Liver (tissue), 9 donors: ENCODE data around the gene MALRD1. TPM values are rescaled to one million over a fixed set of nuclear protein-coding genes. Genes with fewer than 3 reads are reported as not detected.

Experiments
- DNase-seq: peaks from one replicate; pipeline ENCODE4 v3.0.0-alpha.2; 2017; ENCODE audit warnings: low spot score
- H3K27ac ChIP-seq, 2 donors: one replicate each; pipeline ENCODE4 v1.7.0; 2013; ENCODE audit warnings: inconsistent platforms in 2 of 2, low read length in 2 of 2, control low read depth in 1 of 2, low read depth in 1 of 2, mild to moderate bottlenecking in 1 of 2
- H3K27me3 ChIP-seq, 4 donors: one replicate each; pipeline versions ENCODE4 v1.6.1 to v1.7.0; 2013; ENCODE audit warnings: low read length in 3 of 4, inconsistent platforms in 1 of 4, mild to moderate bottlenecking in 1 of 4, moderate library complexity in 1 of 4; ENCODE audit not compliant: control insufficient read depth in 4 of 4, insufficient read depth in 4 of 4
- H3K36me3 ChIP-seq, 4 donors: one replicate each; pipeline versions ENCODE4 v1.6.1 to v1.7.0; 2013; ENCODE audit warnings: low read length in 3 of 4, mild to moderate bottlenecking in 3 of 4, low read depth in 1 of 4, moderate library complexity in 1 of 4; ENCODE audit not compliant: control insufficient read depth in 4 of 4, insufficient read depth in 3 of 4
- H3K4me1 ChIP-seq, 4 donors: one replicate each; pipeline versions ENCODE4 v1.6.1 to v1.7.0; 2013; ENCODE audit warnings: low read length in 3 of 4, mild to moderate bottlenecking in 3 of 4, moderate library complexity in 1 of 4; ENCODE audit not compliant: control insufficient read depth in 4 of 4, insufficient read depth in 4 of 4
- H3K4me3 ChIP-seq, 3 donors: one replicate each; pipeline versions ENCODE4 v1.6.1 to v1.7.0; 2013; ENCODE audit warnings: low read length in 3 of 3, control low read depth in 1 of 3, low read depth in 1 of 3, mild to moderate bottlenecking in 1 of 3
- H3K9ac ChIP-seq, 2 donors: one replicate each; pipeline ENCODE4 v1.7.0; 2013; ENCODE audit warnings: low read length in 2 of 2, mild to moderate bottlenecking in 2 of 2, moderate library complexity in 2 of 2, control low read depth in 1 of 2, low read depth in 1 of 2
- H3K9me3 ChIP-seq, 4 donors: one replicate each; pipeline versions ENCODE4 v1.6.1 to v1.7.0; 2013; ENCODE audit warnings: low read length in 3 of 4; ENCODE audit not compliant: control insufficient read depth in 4 of 4
- EGR1 ChIP-seq, 2 donors: IDR thresholded peaks; 2 replicates each; pipeline ENCODE4 v1.6.1; 2016 to 2018; ENCODE audit warnings: antibody characterized with exemption in 2 of 2, low read depth in 2 of 2
- FOXA1 ChIP-seq: IDR thresholded peaks from 2 replicates; pipeline ENCODE4 v1.6.1; 2016; ENCODE audit warnings: antibody characterized with exemption
- FOXA2 ChIP-seq: IDR thresholded peaks from 2 replicates; pipeline ENCODE4 v1.6.1; 2016; ENCODE audit warnings: antibody characterized with exemption
- GABPA ChIP-seq, 2 donors: IDR thresholded peaks in 1 of 2; conservative IDR thresholded peaks in 1 of 2; 2 replicates each; pipeline ENCODE4 v1.6.1; 2016; ENCODE audit warnings: antibody characterized with exemption in 2 of 2, mild to moderate bottlenecking in 1 of 2, moderate library complexity in 1 of 2
- HNF4A ChIP-seq, 2 donors: conservative IDR thresholded peaks; 2 replicates each; pipeline ENCODE4 v1.6.1; 2016; ENCODE audit warnings: antibody characterized with exemption in 2 of 2, mild to moderate bottlenecking in 2 of 2
- HNF4G ChIP-seq: IDR thresholded peaks from 2 replicates; pipeline ENCODE4 v1.6.1; 2016; ENCODE audit warnings: antibody characterized with exemption
- JUND ChIP-seq, 2 donors: IDR thresholded peaks; 2 replicates each; pipeline ENCODE4 v1.6.1; 2016; ENCODE audit warnings: antibody characterized with exemption in 2 of 2
- NR2F2 ChIP-seq: IDR thresholded peaks from 2 replicates; pipeline ENCODE4 v1.6.1; 2016; ENCODE audit warnings: antibody characterized with exemption
- RAD21 ChIP-seq, 2 donors: IDR thresholded peaks; 2 replicates each; pipeline ENCODE4 v1.6.1; 2016; ENCODE audit warnings: antibody characterized with exemption in 2 of 2, mild to moderate bottlenecking in 2 of 2
- RXRA ChIP-seq, 2 donors: IDR thresholded peaks; 2 replicates each; pipeline ENCODE4 v1.6.1; 2017 to 2018; ENCODE audit warnings: antibody characterized with exemption in 2 of 2, mild to moderate bottlenecking in 1 of 2
- SP1 ChIP-seq: IDR thresholded peaks from 2 replicates; pipeline ENCODE4 v1.6.1; 2018; ENCODE audit warnings: antibody characterized with exemption, mild to moderate bottlenecking
- TAF1 ChIP-seq: conservative IDR thresholded peaks from 2 replicates; pipeline ENCODE4 v1.6.1; 2016; ENCODE audit warnings: antibody characterized with exemption, mild to moderate bottlenecking
- YY1 ChIP-seq: IDR thresholded peaks from 2 replicates; pipeline ENCODE4 v1.6.1; 2016; ENCODE audit warnings: antibody characterized with exemption, mild to moderate bottlenecking
- WGBS: extraction: QIAGEN DNeasy Blood & Tissue Kit; methylation state at CpG from one replicate; pipeline ENCODE4 v1.1.7; 2013; 5-methylcytosine and 5-hydroxymethylcytosine counted together
- polyA plus RNA-seq, 2 donors: library from polyadenylated mRNA; stranded (reverse) in 1 of 2; unstranded in 1 of 2; fragments of 200-250 nt in 1 of 2; fragments of >200 nt in 1 of 2; fragmentation: Nextera tagmentation in 1 of 2; extraction: Ambion mirVana in 1 of 2; gene quantifications; one replicate each; pipeline versions ENCODE4 v1.2.1 to v1.2.3, GENCODE V29; 2013 to 2015
- total RNA-seq, 2 donors: library from RNA; depleted of rRNA; stranded (reverse); fragments of >200 nt; gene quantifications; one replicate each; pipeline ENCODE4 v1.2.3, GENCODE V29; 2014
- TF ChIP-seq, protein P1 (sequence below): fragments of 150-350 bp; IDR thresholded peaks from 2 replicates; pipeline ENCODE4 v1.5.1; 2017; ENCODE audit warnings: improper control_type of control experiment, low read depth, low read length; ENCODE audit not compliant: missing input control
- TF ChIP-seq, protein P2 (sequence below): IDR thresholded peaks from 2 replicates; pipeline ENCODE4 v1.6.1; 2016; ENCODE audit warnings: antibody characterized with exemption
- TF ChIP-seq, protein P3 (sequence below): IDR thresholded peaks from 2 replicates; pipeline ENCODE4 v1.6.1; 2016; ENCODE audit warnings: antibody characterized with exemption
- TF ChIP-seq, protein P4 (sequence below): IDR thresholded peaks from 2 replicates; pipeline ENCODE4 v1.6.1; 2016; ENCODE audit warnings: antibody characterized with exemption
- TF ChIP-seq, protein P5 (sequence below): IDR thresholded peaks from 2 replicates; pipeline ENCODE4 v1.6.1; 2016; ENCODE audit warnings: antibody characterized with exemption, mild to moderate bottlenecking
- donor health status: healthy.
- donor health status: healthy.
- donor health status: healthy.
- donor health status: healthy.
- donor health status: healthy.

Gene MALRD1
- total and polyA plus RNA-seq, 4 donors = 0.37 to 0.59 TPM; not detected in 2

DNA sequence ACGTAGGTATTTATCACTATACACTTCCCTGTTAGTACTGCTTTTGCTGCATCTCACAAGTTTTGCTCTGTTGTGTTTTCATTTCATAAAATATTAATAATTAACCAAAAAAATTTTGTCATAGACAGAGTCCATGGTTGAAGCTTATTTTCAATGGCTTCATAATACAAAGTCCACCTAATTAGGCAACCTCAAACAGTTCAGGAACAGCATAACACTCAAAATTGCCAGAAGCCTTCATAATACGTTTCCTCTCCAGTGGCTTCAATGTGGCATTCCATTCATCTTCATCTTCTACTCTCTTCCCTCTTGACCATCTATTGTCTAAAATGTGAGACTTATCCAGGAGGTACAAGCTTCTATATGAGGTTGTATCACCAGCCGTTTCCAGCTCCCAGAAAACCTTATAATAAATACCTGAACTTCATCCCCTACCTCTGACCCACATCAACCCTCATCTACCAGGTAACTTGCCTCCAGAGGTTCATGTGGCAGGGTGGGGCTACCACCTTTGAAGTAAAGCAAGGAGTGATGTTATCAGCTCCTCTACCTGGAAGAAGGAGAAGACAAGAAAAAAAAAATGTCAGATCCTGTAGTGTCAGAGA lies 337.3 kb downstream of the MALRD1 start:
- DNase-seq = no peak

More for the DNA sequence above, 337.3 kb downstream of the MALRD1 start:
- Histone ChIP-seq H3K27me3 (no peaks in the 10 kb centered on the region), H3K9me3 (no peaks in the 10 kb centered on the region), H3K9ac (no peak overlapping the region), H3K27ac (peak overlapping the region; percentile 4 to 42), H3K36me3 (no peaks in the 10 kb centered on the region), H3K4me3 (no peak overlapping the region), H3K4me1 (peaks cover 0 to 17% (median 7%) of the 10 kb centered on the region in 4 donors)
- 24% methylated on average over 3 of the region's 3 CpGs for WGBS
- TF ChIP-seq TAF1 = no peak
- peak; percentile 96 to 97 for TF ChIP-seq HNF4A (conservative IDR thresholded peaks at IDR 0.05)
- TF ChIP-seq FOXA2 = peak; percentile 32
- TF ChIP-seq, protein P1, sequence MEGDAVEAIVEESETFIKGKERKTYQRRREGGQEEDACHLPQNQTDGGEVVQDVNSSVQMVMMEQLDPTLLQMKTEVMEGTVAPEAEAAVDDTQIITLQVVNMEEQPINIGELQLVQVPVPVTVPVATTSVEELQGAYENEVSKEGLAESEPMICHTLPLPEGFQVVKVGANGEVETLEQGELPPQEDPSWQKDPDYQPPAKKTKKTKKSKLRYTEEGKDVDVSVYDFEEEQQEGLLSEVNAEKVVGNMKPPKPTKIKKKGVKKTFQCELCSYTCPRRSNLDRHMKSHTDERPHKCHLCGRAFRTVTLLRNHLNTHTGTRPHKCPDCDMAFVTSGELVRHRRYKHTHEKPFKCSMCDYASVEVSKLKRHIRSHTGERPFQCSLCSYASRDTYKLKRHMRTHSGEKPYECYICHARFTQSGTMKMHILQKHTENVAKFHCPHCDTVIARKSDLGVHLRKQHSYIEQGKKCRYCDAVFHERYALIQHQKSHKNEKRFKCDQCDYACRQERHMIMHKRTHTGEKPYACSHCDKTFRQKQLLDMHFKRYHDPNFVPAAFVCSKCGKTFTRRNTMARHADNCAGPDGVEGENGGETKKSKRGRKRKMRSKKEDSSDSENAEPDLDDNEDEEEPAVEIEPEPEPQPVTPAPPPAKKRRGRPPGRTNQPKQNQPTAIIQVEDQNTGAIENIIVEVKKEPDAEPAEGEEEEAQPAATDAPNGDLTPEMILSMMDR = no peak
- TF ChIP-seq SP1 = peak; percentile 92
- TF ChIP-seq EGR1 (IDR thresholded peaks at IDR 0.05; ENCODE audit: low read depth in 2 of 2) = no peak
- no peak for TF ChIP-seq NR2F2
- TF ChIP-seq, protein P2, sequence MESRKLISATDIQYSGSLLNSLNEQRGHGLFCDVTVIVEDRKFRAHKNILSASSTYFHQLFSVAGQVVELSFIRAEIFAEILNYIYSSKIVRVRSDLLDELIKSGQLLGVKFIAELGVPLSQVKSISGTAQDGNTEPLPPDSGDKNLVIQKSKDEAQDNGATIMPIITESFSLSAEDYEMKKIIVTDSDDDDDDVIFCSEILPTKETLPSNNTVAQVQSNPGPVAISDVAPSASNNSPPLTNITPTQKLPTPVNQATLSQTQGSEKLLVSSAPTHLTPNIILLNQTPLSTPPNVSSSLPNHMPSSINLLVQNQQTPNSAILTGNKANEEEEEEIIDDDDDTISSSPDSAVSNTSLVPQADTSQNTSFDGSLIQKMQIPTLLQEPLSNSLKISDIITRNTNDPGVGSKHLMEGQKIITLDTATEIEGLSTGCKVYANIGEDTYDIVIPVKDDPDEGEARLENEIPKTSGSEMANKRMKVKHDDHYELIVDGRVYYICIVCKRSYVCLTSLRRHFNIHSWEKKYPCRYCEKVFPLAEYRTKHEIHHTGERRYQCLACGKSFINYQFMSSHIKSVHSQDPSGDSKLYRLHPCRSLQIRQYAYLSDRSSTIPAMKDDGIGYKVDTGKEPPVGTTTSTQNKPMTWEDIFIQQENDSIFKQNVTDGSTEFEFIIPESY = peak; percentile 53
- TF ChIP-seq, protein P3, sequence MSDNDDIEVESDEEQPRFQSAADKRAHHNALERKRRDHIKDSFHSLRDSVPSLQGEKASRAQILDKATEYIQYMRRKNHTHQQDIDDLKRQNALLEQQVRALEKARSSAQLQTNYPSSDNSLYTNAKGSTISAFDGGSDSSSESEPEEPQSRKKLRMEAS = peak; percentile 15
- TF ChIP-seq, protein P4, sequence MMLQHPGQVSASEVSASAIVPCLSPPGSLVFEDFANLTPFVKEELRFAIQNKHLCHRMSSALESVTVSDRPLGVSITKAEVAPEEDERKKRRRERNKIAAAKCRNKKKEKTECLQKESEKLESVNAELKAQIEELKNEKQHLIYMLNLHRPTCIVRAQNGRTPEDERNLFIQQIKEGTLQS = no peak
- peak; percentile 87 for TF ChIP-seq HNF4G
- TF ChIP-seq YY1 = peak; percentile 88
- peak in 1 of 2 donors; percentile 34 for TF ChIP-seq JUND (IDR thresholded peaks at IDR 0.05)
- no peak for TF ChIP-seq FOXA1
- TF ChIP-seq, protein P5, sequence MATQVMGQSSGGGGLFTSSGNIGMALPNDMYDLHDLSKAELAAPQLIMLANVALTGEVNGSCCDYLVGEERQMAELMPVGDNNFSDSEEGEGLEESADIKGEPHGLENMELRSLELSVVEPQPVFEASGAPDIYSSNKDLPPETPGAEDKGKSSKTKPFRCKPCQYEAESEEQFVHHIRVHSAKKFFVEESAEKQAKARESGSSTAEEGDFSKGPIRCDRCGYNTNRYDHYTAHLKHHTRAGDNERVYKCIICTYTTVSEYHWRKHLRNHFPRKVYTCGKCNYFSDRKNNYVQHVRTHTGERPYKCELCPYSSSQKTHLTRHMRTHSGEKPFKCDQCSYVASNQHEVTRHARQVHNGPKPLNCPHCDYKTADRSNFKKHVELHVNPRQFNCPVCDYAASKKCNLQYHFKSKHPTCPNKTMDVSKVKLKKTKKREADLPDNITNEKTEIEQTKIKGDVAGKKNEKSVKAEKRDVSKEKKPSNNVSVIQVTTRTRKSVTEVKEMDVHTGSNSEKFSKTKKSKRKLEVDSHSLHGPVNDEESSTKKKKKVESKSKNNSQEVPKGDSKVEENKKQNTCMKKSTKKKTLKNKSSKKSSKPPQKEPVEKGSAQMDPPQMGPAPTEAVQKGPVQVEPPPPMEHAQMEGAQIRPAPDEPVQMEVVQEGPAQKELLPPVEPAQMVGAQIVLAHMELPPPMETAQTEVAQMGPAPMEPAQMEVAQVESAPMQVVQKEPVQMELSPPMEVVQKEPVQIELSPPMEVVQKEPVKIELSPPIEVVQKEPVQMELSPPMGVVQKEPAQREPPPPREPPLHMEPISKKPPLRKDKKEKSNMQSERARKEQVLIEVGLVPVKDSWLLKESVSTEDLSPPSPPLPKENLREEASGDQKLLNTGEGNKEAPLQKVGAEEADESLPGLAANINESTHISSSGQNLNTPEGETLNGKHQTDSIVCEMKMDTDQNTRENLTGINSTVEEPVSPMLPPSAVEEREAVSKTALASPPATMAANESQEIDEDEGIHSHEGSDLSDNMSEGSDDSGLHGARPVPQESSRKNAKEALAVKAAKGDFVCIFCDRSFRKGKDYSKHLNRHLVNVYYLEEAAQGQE = peak; percentile 52
- peak; percentile 60 to 61 for TF ChIP-seq RXRA (IDR thresholded peaks at IDR 0.05)
- no peak for TF ChIP-seq GABPA (IDR thresholded peaks at IDR 0.05 in 1 of 2, conservative IDR thresholded peaks at IDR 0.05 in 1 of 2)
- TF ChIP-seq RAD21 (IDR thresholded peaks at IDR 0.05) = peak in 1 of 2 donors; percentile 18
